ENCODE measurements around the gene OSGIN1.

The OSGIN1 gene

DNA sequence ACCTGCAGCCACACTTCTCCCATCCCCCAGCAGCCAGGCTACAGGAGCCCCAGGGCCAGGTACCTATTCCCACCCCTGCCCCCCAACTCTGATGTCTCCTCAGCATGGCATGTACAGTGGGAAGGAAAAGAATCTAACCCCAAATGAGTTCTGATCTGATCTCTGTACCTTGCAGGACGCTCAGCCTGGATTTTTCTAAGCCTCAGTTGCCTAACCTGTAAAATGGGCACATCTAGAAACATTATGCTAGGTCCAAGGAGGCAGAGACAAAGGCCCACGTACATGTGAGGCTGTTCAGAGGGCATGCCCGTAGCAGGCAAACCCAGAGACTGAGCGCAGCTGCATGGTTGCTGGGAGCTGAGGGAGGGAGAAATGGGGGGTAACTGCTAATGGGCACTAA, 54.5 kb downstream of the OSGIN1 start:
- no peak for DNase-seq

- DNase-seq = no peak
Observed at GRCh38 chr16:84007965-84008364, 54.9 kb downstream of the OSGIN1 start.

- no peak for DNase-seq
Observed at GRCh38 chr16:84009282-84009681, 56.2 kb downstream of the OSGIN1 start.

GRCh38 chr16:84013787-84014569, 60.9 kb downstream of the OSGIN1 start:
- peak; percentile 61 for DNase-seq

DNA sequence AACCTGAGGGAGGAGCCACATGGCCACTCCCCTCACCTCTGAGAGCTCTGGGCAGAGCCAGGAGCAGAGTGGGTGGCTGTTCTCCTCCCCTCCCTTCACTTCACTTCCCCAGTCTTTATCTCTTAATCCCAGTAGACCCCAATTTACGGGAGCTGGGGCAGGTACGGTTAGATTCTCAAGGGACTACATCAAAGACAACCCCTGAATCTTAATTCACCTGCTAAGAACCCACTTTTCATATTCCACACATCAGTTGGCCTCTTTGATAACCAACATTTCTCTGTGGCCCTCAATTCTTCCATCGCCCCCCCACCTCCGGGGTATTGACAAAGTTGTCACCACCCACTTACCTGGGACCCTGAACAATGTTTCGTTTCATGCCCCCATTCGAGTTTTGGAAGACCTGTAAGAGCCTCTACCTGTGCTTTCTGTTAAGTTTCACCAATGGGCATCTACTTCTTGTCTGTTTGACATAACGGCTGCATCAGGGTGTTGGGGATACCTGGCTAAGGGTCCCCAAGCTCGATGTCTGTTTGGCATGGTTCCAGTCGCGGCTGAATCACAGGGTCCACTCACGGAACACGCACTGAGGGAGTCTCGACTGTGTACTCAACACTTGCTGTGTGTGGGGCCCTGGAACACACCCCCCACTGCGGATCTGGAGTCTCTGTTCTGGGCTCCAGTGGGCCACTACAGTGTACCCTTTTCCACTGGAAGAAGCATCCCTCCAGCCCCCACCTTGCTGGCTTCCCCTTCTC, 61.7 kb downstream of the OSGIN1 start:
- DNase-seq = no peak

GRCh38 chr16:84015399-84015798, 62.4 kb downstream of the OSGIN1 start:
- DNase-seq = no peak

All from CD4-positive, alpha-beta T cell treated with Interferon gamma for 1 hour (primary cell).